T-cell (primary cell): ENCODE measurements around the gene KRT222. TPM values are rescaled to one million over a fixed set of nuclear protein-coding genes. Genes with fewer than 3 reads are reported as not detected.

Experiments used
- ATAC-seq, 4 experiments: fragments of 200-7000 bp in 3 of 4; fragments of 150-1000 bp in 1 of 4; cut with Tn5 transposase; replicated peaks in 1 of 4; 1 replicate in 3 of 4; 2 replicates in 1 of 4; pipeline ENCODE4 v1.10.0; 2021; ENCODE audit warnings: moderate library complexity in 3 of 4, mild to moderate bottlenecking in 2 of 4, moderate number of reproducible peaks in 1 of 4
- CTCF ChIA-PET, 2 donors: fragments of 300-600 bp; sonication (Branson Sonifier 250); formaldehyde crosslinking; loops; one replicate each; lab custom pipeline; 2022; ENCODE audit warnings: antibody characterized with exemption in 2 of 2; lab: Charles Lee
- POLR2A ChIA-PET, 2 donors: fragments of 300-600 bp; sonication (Branson Sonifier 250); formaldehyde crosslinking; loops; one replicate each; lab custom pipeline; 2022; ENCODE audit warnings: antibody characterized with exemption in 2 of 2; lab: Charles Lee
- DNase-seq, 35 experiments: peaks; one replicate each; pipeline versions ENCODE4 v3.0.0 to v3.0.0-alpha.2; 2013 to 2023
- H3K27ac ChIP-seq: one replicate; pipeline ENCODE4 v1.5.1; 2013; ENCODE audit warnings: low read length
- H3K27me3 ChIP-seq, 2 experiments: replicated peaks in 1 of 2; 1 replicate in 1 of 2; 2 replicates in 1 of 2; pipeline versions ENCODE4 v1.6.1 to v1.7.0; 2013; ENCODE audit warnings: low read length in 1 of 2, mixed read lengths in 1 of 2; ENCODE audit not compliant: control insufficient read depth in 2 of 2, insufficient read depth in 2 of 2; ENCODE audit errors: extremely low read depth in 1 of 2
- H3K36me3 ChIP-seq, 2 donors: 1 replicate in 1 of 2; 2 replicates in 1 of 2; pipeline versions ENCODE4 v1.6.1 to v1.7.0; 2013; ENCODE audit warnings: low read length in 1 of 2; ENCODE audit not compliant: control insufficient read depth in 2 of 2, insufficient read depth in 1 of 2; ENCODE audit errors: extremely low read depth in 1 of 2
- H3K4me1 ChIP-seq, 2 experiments: 1 replicate in 1 of 2; 2 replicates in 1 of 2; pipeline versions ENCODE4 v1.6.1 to v1.7.0; 2013; ENCODE audit warnings: low read length in 2 of 2, mixed read lengths in 1 of 2; ENCODE audit not compliant: insufficient read depth in 2 of 2, control insufficient read depth in 1 of 2; ENCODE audit errors: extremely low read depth in 1 of 2
- H3K4me3 ChIP-seq, 2 donors: 1 replicate in 1 of 2; 2 replicates in 1 of 2; pipeline versions ENCODE4 v1.5.1 to v1.7.0; 2013; ENCODE audit warnings: mild to moderate bottlenecking in 2 of 2, low read length in 1 of 2, moderate library complexity in 1 of 2; ENCODE audit not compliant: control insufficient read depth in 1 of 2; ENCODE audit errors: extremely low read depth in 1 of 2
- H3K9me3 ChIP-seq: 2 replicates; pipeline ENCODE4 v1.7.0; 2013
- H3K27ac Mint-ChIP-seq, 2 donors: one replicate each; pipeline ENCODE4 v1.8.0; 2020 to 2021; ENCODE audit warnings: mild to moderate bottlenecking in 2 of 2, mixed read lengths in 2 of 2
- H3K27me3 Mint-ChIP-seq, 2 donors: one replicate each; pipeline ENCODE4 v1.8.0; 2021 to 2022; ENCODE audit warnings: mixed read lengths in 2 of 2
- H3K36me3 Mint-ChIP-seq: one replicate; pipeline ENCODE4 v1.8.0; 2021; ENCODE audit warnings: mixed read lengths
- H3K4me1 Mint-ChIP-seq, 3 donors: one replicate each; pipeline ENCODE4 v1.8.0; 2020 to 2022; ENCODE audit warnings: mixed read lengths in 3 of 3, mild to moderate bottlenecking in 1 of 3
- H3K4me3 Mint-ChIP-seq, 3 donors: one replicate each; pipeline ENCODE4 v1.8.0; 2020 to 2022; ENCODE audit warnings: mild to moderate bottlenecking in 3 of 3, mixed read lengths in 3 of 3, moderate library complexity in 3 of 3
- H3K9me3 Mint-ChIP-seq, 3 donors: one replicate each; pipeline ENCODE4 v1.8.0; 2020 to 2022; ENCODE audit warnings: mixed read lengths in 3 of 3
- WGBS: methylation state at CpG from one replicate; pipeline ENCODE4 v1.1.5; 2013; ENCODE audit warnings: missing lambda C conversion rate; ENCODE audit not compliant: insufficient coverage; 5-methylcytosine and 5-hydroxymethylcytosine counted together
- total RNA-seq, 35 experiments: library from RNA in 6 of 35; stranded (reverse) in 6 of 35; fragments of 120-200 nt in 1 of 35; gene quantifications; one replicate each; pipeline versions ENCODE4 v1.2.1 to v1.2.4 and lab custom pipeline; 2013 to 2026

The KRT222 gene
- total RNA-seq, 5 donors from 2014 or later (not counting 1 experiment from before 2014, with no cell fraction given) = not detected

GRCh38 chr17:40617678-40618240 lies 47.2 kb downstream of the KRT222 start:
- no peaks in the 10 kb centered on the region for H3K9me3 ChIP-seq
- Mint-ChIP-seq H3K9me3 (no peaks in the 10 kb centered on the region), H3K36me3 (no peaks in the 10 kb centered on the region), H3K27me3 (no peaks in the 10 kb centered on the region), H3K27ac (peak overlapping the region in 1 of 2 donors; percentile 61), H3K4me3 (no peak overlapping the region), H3K4me1 (peaks cover 67 to 87% (median 67%) of the 10 kb centered on the region in 3 donors)
- H3K27ac ChIP-seq = no peak overlapping the region
- peaks cover 38 to 65% of the 10 kb centered on the region in 2 experiments for H3K4me1 ChIP-seq
- ATAC-seq (no peak), DNase-seq (no peak)
- H3K36me3 ChIP-seq = no peaks in the 10 kb centered on the region
- ChIA-PET CTCF (interaction anchor here in 1 of 2 donors (1.2 kb wide), 1 partner anchor 57 kb away, joined by 3 read pairs; no protein-coding TSS in a partner anchor), POLR2A (interaction anchor here in 1 of 2 donors (0.5 kb wide), 1 partner anchor 1053 kb away, joined by 12 read pairs; no protein-coding TSS in a partner anchor)
- WGBS = 95% methylated on average over 11 of the region's 11 CpGs
- H3K4me3 ChIP-seq = no peak overlapping the region
- no peaks in the 10 kb centered on the region for H3K27me3 ChIP-seq

- Histone ChIP-seq H3K27ac (no peak overlapping the region), H3K36me3 (no peaks in the 10 kb centered on the region), H3K27me3 (no peaks in the 10 kb centered on the region), H3K4me3 (no peak overlapping the region), H3K9me3 (no peaks in the 10 kb centered on the region), H3K4me1 (peaks cover 39 to 68% of the 10 kb centered on the region in 2 experiments)
- CTCF ChIA-PET = no interaction called here
- no peaks in the 10 kb centered on the region for H3K27me3 Mint-ChIP-seq
- H3K4me3 Mint-ChIP-seq = no peak overlapping the region
- H3K4me1 Mint-ChIP-seq = peaks cover 65 to 85% (median 66%) of the 10 kb centered on the region in 3 donors
- DNase-seq (no peak), ATAC-seq (no peak)
- 83% methylated on average over 1 of the region's 3 CpGs for WGBS
- H3K27ac Mint-ChIP-seq = peak overlapping the region; percentile 87 to 100
- H3K9me3 Mint-ChIP-seq = no peaks in the 10 kb centered on the region
- POLR2A ChIA-PET = interaction anchor here in 1 of 2 donors (0.6 to 1.0 kb wide), 3 partner anchors 56 to 397 kb away, joined by 3 to 4 read pairs (median 3); no protein-coding TSS in a partner anchor
- H3K36me3 Mint-ChIP-seq = no peaks in the 10 kb centered on the region
Observed at GRCh38 chr17:40616592-40616991, 48.4 kb downstream of the KRT222 start.

GRCh38 chr17:40615841-40616476 lies 49.0 kb downstream of the KRT222 start:
- Mint-ChIP-seq H3K9me3 (no peaks in the 10 kb centered on the region), H3K27ac (peak overlapping the region; percentile 87 to 100), H3K36me3 (no peaks in the 10 kb centered on the region), H3K4me1 (peaks cover 70 to 86% (median 70%) of the 10 kb centered on the region in 3 donors), H3K4me3 (peak overlapping the region in 1 of 3 donors; percentile 94), H3K27me3 (no peaks in the 10 kb centered on the region)
- no peaks in the 10 kb centered on the region for H3K36me3 ChIP-seq
- H3K9me3 ChIP-seq = no peaks in the 10 kb centered on the region
- ATAC-seq (no peak), DNase-seq (no peak)
- CTCF ChIA-PET = interaction anchor here (0.6 to 1.9 kb wide), 15 partner anchors 9 to 298 kb away, joined by 3 to 25 read pairs (median 3); partner anchors contain the start of gene SMARCE1 (in 1 of the 2)
- peak overlapping the region; percentile 99 for H3K27ac ChIP-seq
- POLR2A ChIA-PET = interaction anchor here (0.5 to 3.4 kb wide), 13 partner anchors 18 to 84 kb away, joined by 3 to 32 read pairs (median 4); partner anchors contain the start of gene CCR7 (in 1 of the 2)
- no peaks in the 10 kb centered on the region for H3K27me3 ChIP-seq
- 98% methylated on average over 7 of the region's 10 CpGs for WGBS
- H3K4me3 ChIP-seq = no peak overlapping the region
- peaks cover 40 to 74% of the 10 kb centered on the region in 2 experiments for H3K4me1 ChIP-seq

GRCh38 chr17:40615068-40615840 lies 49.7 kb downstream of the KRT222 start:
- DNase-seq = peak in 25 of 35 experiments; percentile 32 to 82 (median 58)
- Histone ChIP-seq H3K27me3 (no peaks in the 10 kb centered on the region), H3K36me3 (no peaks in the 10 kb centered on the region), H3K27ac (peak overlapping the region; percentile 99), H3K4me1 (peaks cover 40 to 78% of the 10 kb centered on the region in 2 experiments), H3K4me3 (no peak overlapping the region), H3K9me3 (no peaks in the 10 kb centered on the region)
- Mint-ChIP-seq H3K4me3 (peak overlapping the region; percentile 61 to 94 (median 64)), H3K4me1 (peaks cover 71 to 86% (median 72%) of the 10 kb centered on the region in 3 donors), H3K9me3 (no peaks in the 10 kb centered on the region), H3K27ac (peak overlapping the region; percentile 87 to 100), H3K36me3 (no peaks in the 10 kb centered on the region), H3K27me3 (no peaks in the 10 kb centered on the region)
- WGBS = 56% methylated on average over 4 of the region's 7 CpGs
- peak; percentile 44 to 69 (median 46) for ATAC-seq
- POLR2A ChIA-PET = interaction anchor here (0.5 to 3.4 kb wide), 17 partner anchors 12 to 1314 kb away, joined by 3 to 32 read pairs (median 4); partner anchors contain the start of gene CCR7 (in 1 of the 2)
- CTCF ChIA-PET = interaction anchor here (0.6 to 1.9 kb wide), 24 partner anchors 10 to 298 kb away, joined by 3 to 25 read pairs (median 3); partner anchors contain the start of gene SMARCE1 (in 1 of the 2)

GRCh38 chr17:40614431-40615067 lies 50.4 kb downstream of the KRT222 start:
- H3K4me3 ChIP-seq = no peak overlapping the region
- no peaks in the 10 kb centered on the region for H3K36me3 ChIP-seq
- Mint-ChIP-seq H3K27me3 (no peaks in the 10 kb centered on the region), H3K27ac (peak overlapping the region; percentile 87 to 100), H3K9me3 (no peaks in the 10 kb centered on the region), H3K4me3 (peak overlapping the region; percentile 61 to 94 (median 64)), H3K36me3 (no peaks in the 10 kb centered on the region), H3K4me1 (peaks cover 71 to 85% (median 73%) of the 10 kb centered on the region in 3 donors)
- ATAC-seq (no peak), DNase-seq (no peak)
- H3K9me3 ChIP-seq = no peaks in the 10 kb centered on the region
- peak overlapping the region; percentile 99 for H3K27ac ChIP-seq
- no peaks in the 10 kb centered on the region for H3K27me3 ChIP-seq
- 64% methylated on average over 5 of the region's 13 CpGs for WGBS
- ChIA-PET POLR2A (interaction anchor here (0.5 to 3.4 kb wide), 11 partner anchors 11 to 1314 kb away, joined by 3 to 32 read pairs (median 4); partner anchors contain the start of gene CCR7 (in 1 of the 2)), CTCF (interaction anchor here (0.6 to 1.9 kb wide), 20 partner anchors 10 to 212 kb away, joined by 3 to 25 read pairs (median 4); partner anchors contain the start of gene SMARCE1 (in 1 of the 2))
- peaks cover 43 to 76% of the 10 kb centered on the region in 2 experiments for H3K4me1 ChIP-seq
